GM12878 (cell line): ENCODE results near the gene SYT3. TPM values are rescaled to one million over a fixed set of nuclear protein-coding genes. Genes with fewer than 3 reads are reported as not detected.

Experiments used
- ATAC-seq: fragments of 200-7000 bp; cut with Tn5 transposase; 3 replicates; pipeline ENCODE4 v1.9.1; 2020; ENCODE audit warnings: mild to moderate bottlenecking, moderate library complexity
- BruUV-seq: library from RNA; stranded (reverse); fragments of 400-500 nt; replicated peaks from 2 replicates; lab custom pipeline; 2021; lab: Mats Ljungman, UMichigan
- CTCF ChIA-PET: fragments of 300-600 bp; sonication (Branson Sonifier 250); formaldehyde crosslinking; extraction: SDS; loops from one replicate; lab custom pipeline; 2021; ENCODE audit warnings: inconsistent platforms; lab: Yijun Ruan, JAX
- POLR2A ChIA-PET: fragments of 350-600 bp; formaldehyde crosslinking; extraction: SDS; loops from one replicate; lab custom pipeline; 2021; ENCODE audit warnings: inconsistent platforms; lab: Charles Lee
- RAD21 ChIA-PET: fragments of 300-600 bp; sonication (Branson Sonifier 250); formaldehyde crosslinking; loops from one replicate; lab custom pipeline; 2023; ENCODE audit warnings: antibody characterized with exemption; ENCODE audit not compliant: unreplicated experiment; lab: Charles Lee
- SMC1A ChIA-PET: fragments of 300-600 bp; sonication (Branson Sonifier 250); formaldehyde crosslinking; loops from one replicate; lab custom pipeline; 2023; ENCODE audit not compliant: unreplicated experiment, uncharacterized antibody; lab: Charles Lee
- DNase-seq: peaks from one replicate; pipeline ENCODE4 v3.0.0-alpha.2; 2011; ENCODE audit warnings: low read depth, low spot score
- FAIRE-seq: peaks from 3 replicates; lab custom pipeline; 2011; peaks lifted over from hg19 to GRCh38; lab: Jason Lieb, UNC
- H2AFZ ChIP-seq: 2 replicates; pipeline ENCODE4 v1.6.0; 2011; ENCODE audit warnings: low read depth, low read length, control low read depth; ENCODE audit not compliant: control insufficient read depth
- H3K27ac ChIP-seq: 2 replicates; pipeline ENCODE4 v1.5.1; 2011; ENCODE audit warnings: control low read depth; ENCODE audit not compliant: control insufficient read depth, insufficient read depth
- H3K27me3 ChIP-seq, 2 experiments: replicated peaks in 1 of 2; 2 replicates each; pipeline versions ENCODE4 v1.6.0 to v1.6.1; 2011; ENCODE audit warnings: low read length in 1 of 2; ENCODE audit not compliant: control insufficient read depth in 2 of 2, insufficient read depth in 2 of 2
- H3K36me3 ChIP-seq, 2 experiments: 2 replicates each; pipeline ENCODE4 v1.5.1; 2011; ENCODE audit warnings: low read length in 1 of 2; ENCODE audit not compliant: control insufficient read depth in 2 of 2, insufficient read depth in 2 of 2
- H3K4me1 ChIP-seq: 2 replicates; pipeline ENCODE4 v1.6.1; 2011; ENCODE audit warnings: mild to moderate bottlenecking, low read length, moderate library complexity, mixed read lengths; ENCODE audit not compliant: control insufficient read depth, insufficient read depth
- H3K4me2 ChIP-seq: 2 replicates; pipeline ENCODE4 v1.6.0; 2011; ENCODE audit warnings: control low read depth; ENCODE audit not compliant: control insufficient read depth, insufficient read depth
- H3K4me3 ChIP-seq: fragments of 200-600 bp; sonication (generic); 2 replicates; pipeline ENCODE4 v1.5.1; 2016
- H3K79me2 ChIP-seq: 2 replicates; pipeline ENCODE4 v1.6.0; 2011; ENCODE audit warnings: low read length; ENCODE audit not compliant: control insufficient read depth, insufficient read depth
- H3K9ac ChIP-seq: 2 replicates; pipeline ENCODE4 v1.8.0; 2011; ENCODE audit warnings: low read length, control low read depth, mixed read lengths; ENCODE audit not compliant: control insufficient read depth, insufficient read depth
- H3K9me3 ChIP-seq: replicated peaks from 3 replicates; pipeline ENCODE4 v1.5.1; 2011; ENCODE audit warnings: mild to moderate bottlenecking, low read length; ENCODE audit not compliant: control insufficient read depth, insufficient read depth
- H4K20me1 ChIP-seq: 2 replicates; pipeline ENCODE4 v1.6.0; 2011; ENCODE audit not compliant: control insufficient read depth, insufficient read depth
- BACH1 ChIP-seq: fragments of 450-650 bp; IDR thresholded peaks from 2 replicates; pipeline ENCODE4 v1.6.1; 2017; ENCODE audit warnings: mild to moderate bottlenecking, borderline replicate concordance
- BMI1 ChIP-seq: fragments of 450-650 bp; IDR thresholded peaks from 2 replicates; pipeline ENCODE4 v1.6.1; 2016; ENCODE audit warnings: mild to moderate bottlenecking, moderate library complexity, borderline replicate concordance
- HCFC1 ChIP-seq: fragments of 150-350 bp; IDR thresholded peaks from 2 replicates; pipeline ENCODE4 v1.6.1; 2014; ENCODE audit warnings: low read length
- IRF4 ChIP-seq: IDR thresholded peaks from 2 replicates; pipeline ENCODE4 v1.6.1; 2011; ENCODE audit warnings: low read depth, low read length
- LARP7 ChIP-seq: fragments of 450-650 bp; IDR thresholded peaks from 2 replicates; pipeline ENCODE4 v1.6.1; 2017; ENCODE audit warnings: mild to moderate bottlenecking
- SIX5 ChIP-seq: IDR thresholded peaks from 2 replicates; pipeline ENCODE4 v1.6.1; 2011; ENCODE audit warnings: mild to moderate bottlenecking, low read depth, low read length, moderate library complexity; ENCODE audit not compliant: severe bottlenecking
- SREBF2 ChIP-seq: IDR thresholded peaks from 2 replicates; pipeline ENCODE4 v1.6.1; 2012; ENCODE audit warnings: mild to moderate bottlenecking, low read length
- TCF3 ChIP-seq: IDR thresholded peaks from 2 replicates; pipeline ENCODE4 v1.6.1; 2012; ENCODE audit warnings: low read depth, mild to moderate bottlenecking, low read length, borderline replicate concordance; ENCODE audit not compliant: insufficient read depth
- ZNF274 ChIP-seq: IDR thresholded peaks from one replicate; pipeline ENCODE4 v1.8.0; 2011; ENCODE audit not compliant: insufficient read length, insufficient read depth
- WGBS: methylation state at CpG from one replicate; pipeline ENCODE4 v1.1.6; 2016; ENCODE audit warnings: low lambda C conversion rate; ENCODE audit not compliant: insufficient replicate concordance, insufficient coverage; ENCODE audit errors: missing lambda C conversion rate; 5-methylcytosine and 5-hydroxymethylcytosine counted together
- in situ Hi-C: fragments of 300-500 bp; cut with MboI; formaldehyde crosslinking; loops from 9 replicates; pipeline ENCODE4 v1.14.3; 2018; ENCODE audit warnings: mixed read lengths
- intact Hi-C: fragments of 100-400 bp; cut with micrococcal nuclease; formaldehyde crosslinking; loops from one replicate; pipeline ENCODE4 v1.14.2; 2022; ENCODE audit not compliant: unreplicated experiment
- polyA plus RNA-seq, 11 experiments: library from polyadenylated mRNA; depleted of rRNA in 4 of 11; unstranded in 6 of 11; stranded (reverse) in 5 of 11; fragments of >200 nt; fragmentation: Nextera tagmentation in 4 of 11; fragmentation: Illumina TruSeq in 1 of 11; extraction: Ambion mirVana in 4 of 11; extraction: Trizol in 1 of 11; gene quantifications; 1 replicate in 1 of 11; 2 replicates in 10 of 11; pipeline versions ENCODE4 v1.2.1 to v1.2.3, GENCODE V29; 2011 to 2016; ENCODE audit warnings: inconsistent platforms in 2 of 11, missing spikeins in 2 of 11, low read depth in 1 of 11
- total RNA-seq, 4 experiments: library from RNA; depleted of rRNA in 3 of 4; stranded (reverse); fragments of >200 nt in 3 of 4; fragmentation: Illumina TruSeq in 1 of 4; extraction: Trizol in 1 of 4; gene quantifications; 2 replicates each; pipeline versions ENCODE4 v1.2.1 to v1.2.3, GENCODE V29; 2013 to 2021
- TF ChIP-seq, protein P1 (sequence below): fragments of 450-650 bp; IDR thresholded peaks from 2 replicates; pipeline ENCODE4 v1.6.1; 2017; ENCODE audit warnings: antibody characterized with exemption, mild to moderate bottlenecking, moderate library complexity

SYT3 gene
- total and polyA plus RNA-seq, 10 of the 15 experiments (the other 5 are each of a cell fraction or from before 2014, with no cell fraction given) = 0.05 to 0.18 TPM; not detected in 8

- POLR2A ChIA-PET = no interaction called here
- RAD21 ChIA-PET = no interaction called here
- no peak for DNase-seq
- no peak for FAIRE-seq
- intact Hi-C loops = no loop called here
- H3K9me3 ChIP-seq = no peaks in the 10 kb centered on the region
- H3K79me2 ChIP-seq = no peaks in the 10 kb centered on the region
- no peak for ATAC-seq
- no TSS peak for BruUV-seq
- H3K9ac ChIP-seq = no peak overlapping the region
- H3K27me3 ChIP-seq = no peaks in the 10 kb centered on the region; a peak in 2 of 4 replicates
- WGBS = 7% methylated on average over 6 of the region's 6 CpGs
- H4K20me1 ChIP-seq = no peaks in the 10 kb centered on the region
- H3K36me3 ChIP-seq = no peaks in the 10 kb centered on the region
- no peak overlapping the region for H3K4me3 ChIP-seq
- in situ Hi-C loops = no loop called here
- no peak overlapping the region for H2AFZ ChIP-seq
- no peaks in the 10 kb centered on the region for H3K4me1 ChIP-seq
- no peak overlapping the region for H3K27ac ChIP-seq
- CTCF ChIA-PET = no interaction called here
- TF ChIP-seq, protein P1, sequence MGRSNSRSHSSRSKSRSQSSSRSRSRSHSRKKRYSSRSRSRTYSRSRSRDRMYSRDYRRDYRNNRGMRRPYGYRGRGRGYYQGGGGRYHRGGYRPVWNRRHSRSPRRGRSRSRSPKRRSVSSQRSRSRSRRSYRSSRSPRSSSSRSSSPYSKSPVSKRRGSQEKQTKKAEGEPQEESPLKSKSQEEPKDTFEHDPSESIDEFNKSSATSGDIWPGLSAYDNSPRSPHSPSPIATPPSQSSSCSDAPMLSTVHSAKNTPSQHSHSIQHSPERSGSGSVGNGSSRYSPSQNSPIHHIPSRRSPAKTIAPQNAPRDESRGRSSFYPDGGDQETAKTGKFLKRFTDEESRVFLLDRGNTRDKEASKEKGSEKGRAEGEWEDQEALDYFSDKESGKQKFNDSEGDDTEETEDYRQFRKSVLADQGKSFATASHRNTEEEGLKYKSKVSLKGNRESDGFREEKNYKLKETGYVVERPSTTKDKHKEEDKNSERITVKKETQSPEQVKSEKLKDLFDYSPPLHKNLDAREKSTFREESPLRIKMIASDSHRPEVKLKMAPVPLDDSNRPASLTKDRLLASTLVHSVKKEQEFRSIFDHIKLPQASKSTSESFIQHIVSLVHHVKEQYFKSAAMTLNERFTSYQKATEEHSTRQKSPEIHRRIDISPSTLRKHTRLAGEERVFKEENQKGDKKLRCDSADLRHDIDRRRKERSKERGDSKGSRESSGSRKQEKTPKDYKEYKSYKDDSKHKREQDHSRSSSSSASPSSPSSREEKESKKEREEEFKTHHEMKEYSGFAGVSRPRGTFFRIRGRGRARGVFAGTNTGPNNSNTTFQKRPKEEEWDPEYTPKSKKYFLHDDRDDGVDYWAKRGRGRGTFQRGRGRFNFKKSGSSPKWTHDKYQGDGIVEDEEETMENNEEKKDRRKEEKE = no peak
- TF ChIP-seq ZNF274 (no peak), TCF3 (no peak), LARP7 (no peak), SIX5 (no peak), HCFC1 (no peak), BACH1 (no peak), BMI1 (no peak), SREBF2 (no peak), IRF4 (no peak)
- H3K4me2 ChIP-seq = no peak overlapping the region
- SMC1A ChIA-PET = no interaction called here
Measured at GRCh38 chr19:50645107-50645506, 5.4 kb upstream of the SYT3 start.
